Calu3 (cell line): ENCODE data around the gene GMDS. TPM values are rescaled to one million over a fixed set of nuclear protein-coding genes. Genes with fewer than 3 reads are reported as not detected.

Source experiments
- BruUV-seq: library from RNA; stranded (reverse); fragments of 400-500 nt; replicated peaks from 2 replicates; lab custom pipeline; 2021; lab: Mats Ljungman, UMichigan
- CTCF ChIA-PET: fragments of 300-600 bp; sonication (Branson Sonifier 250); formaldehyde crosslinking; loops from one replicate; lab custom pipeline; 2022; ENCODE audit warnings: antibody characterized with exemption; lab: Charles Lee
- DNase-seq: peaks from one replicate; pipeline ENCODE4 v3.0.0; 2022
- H3K27ac Mint-ChIP-seq: one replicate; pipeline ENCODE4 v1.8.0; 2022; ENCODE audit warnings: mixed read lengths; ENCODE audit not compliant: unreplicated experiment
- H3K27me3 Mint-ChIP-seq: one replicate; pipeline ENCODE4 v1.8.0; 2022; ENCODE audit warnings: mixed read lengths; ENCODE audit not compliant: unreplicated experiment
- H3K36me3 Mint-ChIP-seq: one replicate; pipeline ENCODE4 v1.8.0; 2022; ENCODE audit warnings: mild to moderate bottlenecking, moderate library complexity, mixed read lengths; ENCODE audit not compliant: insufficient read depth, unreplicated experiment
- H3K4me1 Mint-ChIP-seq: one replicate; pipeline ENCODE4 v1.8.0; 2022; ENCODE audit warnings: mild to moderate bottlenecking, low read depth, mixed read lengths; ENCODE audit not compliant: unreplicated experiment
- H3K4me3 Mint-ChIP-seq: one replicate; pipeline ENCODE4 v1.8.0; 2022; ENCODE audit warnings: mild to moderate bottlenecking, low read depth, moderate library complexity, mixed read lengths; ENCODE audit not compliant: unreplicated experiment
- H3K9me3 Mint-ChIP-seq: one replicate; pipeline ENCODE4 v1.8.0; 2022; ENCODE audit warnings: low read depth, mixed read lengths; ENCODE audit not compliant: unreplicated experiment
- intact Hi-C: fragments of 100-400 bp; cut with micrococcal nuclease; formaldehyde crosslinking; loops from one replicate; pipeline ENCODE4 v1.10.0; 2022; ENCODE audit not compliant: unreplicated experiment
- total RNA-seq: library from RNA; stranded (reverse); gene quantifications from 2 replicates; pipeline ENCODE4 v1.2.3, GENCODE V29; 2022
- TF ChIP-seq, protein P1 (sequence below): fragments of 200-600 bp; IDR thresholded peaks from one replicate; pipeline ENCODE4 v1.8.0; 2022; ENCODE audit warnings: antibody characterized with exemption; ENCODE audit not compliant: unreplicated experiment

Gene GMDS
- total RNA-seq, 1 experiment from 2014 or later: 58.2 TPM

DNA sequence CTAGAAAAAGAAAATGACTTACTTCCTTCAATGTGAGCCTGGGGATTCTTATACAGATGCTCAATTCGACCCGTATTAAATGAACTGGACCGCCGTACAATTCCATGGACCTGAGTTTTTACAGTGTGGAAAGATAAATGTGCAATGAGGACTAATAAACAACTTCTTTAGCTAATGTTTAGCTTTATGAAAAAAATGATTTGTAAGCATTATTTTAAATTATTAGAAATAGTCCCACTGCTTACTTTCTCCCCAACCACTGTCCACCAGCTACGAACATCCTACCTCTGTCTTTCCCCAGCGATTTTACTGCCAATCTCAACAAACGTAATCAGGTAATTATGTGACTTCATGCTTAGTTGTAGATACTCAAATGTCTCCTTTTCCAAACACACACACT, 128.0 kb downstream of the GMDS start:
- DNase-seq: no peak
- H3K9me3 Mint-ChIP-seq: no peaks in the 10 kb centered on the region
- BruUV-seq: no TSS peak
- no peaks in the 10 kb centered on the region for H3K4me1 Mint-ChIP-seq
- CTCF ChIA-PET: no interaction called here
- H3K4me3 Mint-ChIP-seq: no peak overlapping the region
- H3K27me3 Mint-ChIP-seq: no peaks in the 10 kb centered on the region
- intact Hi-C loops: no loop called here
- H3K36me3 Mint-ChIP-seq: no peaks in the 10 kb centered on the region
- TF ChIP-seq, protein P1, sequence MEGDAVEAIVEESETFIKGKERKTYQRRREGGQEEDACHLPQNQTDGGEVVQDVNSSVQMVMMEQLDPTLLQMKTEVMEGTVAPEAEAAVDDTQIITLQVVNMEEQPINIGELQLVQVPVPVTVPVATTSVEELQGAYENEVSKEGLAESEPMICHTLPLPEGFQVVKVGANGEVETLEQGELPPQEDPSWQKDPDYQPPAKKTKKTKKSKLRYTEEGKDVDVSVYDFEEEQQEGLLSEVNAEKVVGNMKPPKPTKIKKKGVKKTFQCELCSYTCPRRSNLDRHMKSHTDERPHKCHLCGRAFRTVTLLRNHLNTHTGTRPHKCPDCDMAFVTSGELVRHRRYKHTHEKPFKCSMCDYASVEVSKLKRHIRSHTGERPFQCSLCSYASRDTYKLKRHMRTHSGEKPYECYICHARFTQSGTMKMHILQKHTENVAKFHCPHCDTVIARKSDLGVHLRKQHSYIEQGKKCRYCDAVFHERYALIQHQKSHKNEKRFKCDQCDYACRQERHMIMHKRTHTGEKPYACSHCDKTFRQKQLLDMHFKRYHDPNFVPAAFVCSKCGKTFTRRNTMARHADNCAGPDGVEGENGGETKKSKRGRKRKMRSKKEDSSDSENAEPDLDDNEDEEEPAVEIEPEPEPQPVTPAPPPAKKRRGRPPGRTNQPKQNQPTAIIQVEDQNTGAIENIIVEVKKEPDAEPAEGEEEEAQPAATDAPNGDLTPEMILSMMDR: no peak
- H3K27ac Mint-ChIP-seq: no peak overlapping the region

DNA sequence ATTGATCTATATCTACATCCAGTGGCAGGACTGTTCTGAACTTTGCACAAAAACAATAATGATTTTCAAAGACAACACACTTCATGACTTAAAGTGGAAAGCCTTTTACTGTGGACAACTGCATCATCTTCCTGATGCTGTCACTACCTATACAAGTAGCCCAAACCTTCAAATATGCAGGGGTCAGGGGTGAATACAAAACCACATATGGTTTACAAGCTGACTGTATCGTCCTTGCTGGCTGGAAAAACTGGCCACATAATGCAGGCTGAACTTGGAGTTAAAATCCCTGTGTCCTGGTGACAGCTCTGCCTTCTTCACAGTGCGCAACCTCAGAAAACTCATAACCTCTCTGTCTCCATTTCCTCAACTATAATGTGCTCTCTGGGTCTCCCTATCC, 128.9 kb downstream of the GMDS start:
- Mint-ChIP-seq H3K27me3 (no peaks in the 10 kb centered on the region), H3K9me3 (no peaks in the 10 kb centered on the region), H3K4me3 (no peak overlapping the region), H3K27ac (no peak overlapping the region), H3K36me3 (peaks cover under 1% of the 10 kb centered on the region), H3K4me1 (peaks cover 3% of the 10 kb centered on the region)
- intact Hi-C loops: no loop called here
- no peak for DNase-seq
- CTCF ChIA-PET: no interaction called here
- no TSS peak for BruUV-seq
- TF ChIP-seq, protein P1: no peak

DNA sequence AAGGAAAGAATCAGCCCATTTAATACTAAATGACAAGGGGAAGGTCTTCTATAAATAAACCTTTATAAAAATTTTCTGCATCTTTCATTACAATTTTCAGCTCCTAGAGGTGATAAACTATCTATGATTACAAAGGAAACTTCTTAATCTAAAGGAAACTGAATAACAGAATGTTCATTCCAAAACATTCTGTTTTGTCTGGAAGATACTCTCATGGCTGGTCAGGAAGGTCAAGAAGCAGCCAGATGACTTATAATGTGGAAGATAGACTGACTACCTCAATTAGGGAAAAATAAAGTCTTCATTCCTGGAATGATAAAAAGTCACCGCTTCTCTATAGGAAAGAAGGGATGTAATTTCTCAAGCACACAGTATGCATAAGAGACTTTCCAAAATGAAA, 131.3 kb downstream of the GMDS start:
- CTCF ChIA-PET: no interaction called here
- Mint-ChIP-seq H3K4me3 (no peak overlapping the region), H3K27me3 (no peaks in the 10 kb centered on the region), H3K9me3 (no peaks in the 10 kb centered on the region), H3K4me1 (peaks cover 23% of the 10 kb centered on the region), H3K27ac (no peak overlapping the region), H3K36me3 (peaks cover 6% of the 10 kb centered on the region)
- no TSS peak for BruUV-seq
- intact Hi-C loops: no loop called here
- TF ChIP-seq, protein P1: no peak
- DNase-seq: no peak

DNA sequence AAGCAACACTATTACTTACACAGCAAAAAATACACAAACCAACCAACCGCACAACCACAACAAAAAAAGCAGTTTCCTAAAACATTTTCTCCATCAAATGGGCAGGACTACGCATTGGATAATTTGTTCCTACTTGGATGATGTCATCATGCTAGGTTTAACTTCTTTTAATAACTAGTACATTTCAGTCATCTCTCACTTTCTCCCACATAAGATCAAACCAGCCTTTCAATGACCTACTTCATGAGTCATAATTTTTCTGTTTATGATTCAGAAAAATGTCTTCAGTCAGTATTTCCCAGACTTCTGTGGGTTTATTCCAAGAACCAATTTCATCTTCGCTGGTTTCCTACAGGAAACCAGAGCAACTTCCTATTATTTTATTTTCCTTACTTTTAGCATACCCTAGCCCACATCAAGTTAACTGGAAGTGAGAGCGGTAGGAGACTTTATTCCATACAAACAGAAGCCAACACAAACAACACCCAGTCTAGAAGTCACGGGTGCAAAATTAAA, 134.2 kb downstream of the GMDS start:
- H3K9me3 Mint-ChIP-seq: no peaks in the 10 kb centered on the region
- CTCF ChIA-PET: no interaction called here
- H3K4me1 Mint-ChIP-seq: peaks cover 23% of the 10 kb centered on the region
- H3K27me3 Mint-ChIP-seq: no peaks in the 10 kb centered on the region
- DNase-seq: no peak
- TF ChIP-seq, protein P1: no peak
- intact Hi-C loops: no loop called here
- H3K4me3 Mint-ChIP-seq: no peak overlapping the region
- no peak overlapping the region for H3K27ac Mint-ChIP-seq
- peaks cover 6% of the 10 kb centered on the region for H3K36me3 Mint-ChIP-seq
- no TSS peak for BruUV-seq
